Measurements from ENCODE around the gene IL1R2.
"Not testable (repeated sequence)": the region's sequence is repeated elsewhere in the genome, so short reads cannot be mapped to it uniquely, and the experiment has no call there.

Gene IL1R2

GRCh38 chr2:102063941-102064678 lies 72.3 kb downstream of the IL1R2 start:
- Histone ChIP-seq H3K36me3 (replicated peaks; ENCODE audit: low read depth, low read length) (no peaks in the 10 kb centered on the region), H3K4me1 (ENCODE audit: low read length) (no peaks in the 10 kb centered on the region), H3K9ac (ENCODE audit: low read length) (no peak overlapping the region), H3K4me3 (ENCODE audit: low read length) (no peak overlapping the region), H3K9me3 (ENCODE audit: insufficient read depth, low read length) (no peaks in the 10 kb centered on the region), H3K27me3 (ENCODE audit: low read depth, low read length) (peaks cover 15% of the 10 kb centered on the region), H3K79me2 (ENCODE audit: low read length) (no peaks in the 10 kb centered on the region), H3K4me2 (ENCODE audit: low read length) (no peak overlapping the region), H4K20me1 (ENCODE audit: insufficient read depth, low read length) (no peaks in the 10 kb centered on the region), H2AFZ (ENCODE audit: low read depth, low read length) (no peak overlapping the region), H3K27ac (ENCODE audit: low read length) (no peak overlapping the region)
- TF ChIP-seq EZH2phosphoT487 (IDR thresholded peaks at IDR 0.05; ENCODE audit: low read depth) (no peak), CTCF (IDR thresholded peaks at IDR 0.05; ENCODE audit: low read depth, low read length) (no peak)

GRCh38 chr2:102064679-102065674 lies 73.2 kb downstream of the IL1R2 start:
- no peak overlapping the region for H3K27ac ChIP-seq (ENCODE audit: low read length)
- H3K4me2 ChIP-seq (ENCODE audit: low read length) = no peak overlapping the region
- H3K79me2 ChIP-seq (ENCODE audit: low read length) = no peaks in the 10 kb centered on the region
- no peak for TF ChIP-seq CTCF (IDR thresholded peaks at IDR 0.05; ENCODE audit: low read depth, low read length)
- no peak for TF ChIP-seq EZH2phosphoT487 (IDR thresholded peaks at IDR 0.05; ENCODE audit: low read depth)
- H3K4me1 ChIP-seq (ENCODE audit: low read length) = no peaks in the 10 kb centered on the region
- no peaks in the 10 kb centered on the region for H3K9me3 ChIP-seq (ENCODE audit: insufficient read depth, low read length)
- peaks cover 6% of the 10 kb centered on the region; the same call in 1 of the 2 replicates for H3K27me3 ChIP-seq (ENCODE audit: low read depth, low read length)
- H4K20me1 ChIP-seq (ENCODE audit: insufficient read depth, low read length) = no peaks in the 10 kb centered on the region
- no peaks in the 10 kb centered on the region for H3K36me3 ChIP-seq (replicated peaks; ENCODE audit: low read depth, low read length)
- H3K9ac ChIP-seq (ENCODE audit: low read length) = no peak overlapping the region
- no peak overlapping the region for H2AFZ ChIP-seq (ENCODE audit: low read depth, low read length)
- H3K4me3 ChIP-seq (ENCODE audit: low read length) = no peak overlapping the region

GRCh38 chr2:102065675-102066252 lies 74.0 kb downstream of the IL1R2 start:
- H3K27me3 ChIP-seq (ENCODE audit: low read depth, low read length) = peaks cover 4% of the 10 kb centered on the region; the same call in 1 of the 2 replicates
- no peak overlapping the region for H3K27ac ChIP-seq (ENCODE audit: low read length)
- H3K4me3 ChIP-seq (ENCODE audit: low read length) = no peak overlapping the region
- H3K4me2 ChIP-seq (ENCODE audit: low read length) = no peak overlapping the region
- H3K9ac ChIP-seq (ENCODE audit: low read length) = no peak overlapping the region
- no peaks in the 10 kb centered on the region for H3K79me2 ChIP-seq (ENCODE audit: low read length)
- no peaks in the 10 kb centered on the region for H3K36me3 ChIP-seq (replicated peaks; ENCODE audit: low read depth, low read length)
- H2AFZ ChIP-seq (ENCODE audit: low read depth, low read length) = no peak overlapping the region
- H4K20me1 ChIP-seq (ENCODE audit: insufficient read depth, low read length) = no peaks in the 10 kb centered on the region
- no peaks in the 10 kb centered on the region for H3K4me1 ChIP-seq (ENCODE audit: low read length)
- no peaks in the 10 kb centered on the region for H3K9me3 ChIP-seq (ENCODE audit: insufficient read depth, low read length)
- TF ChIP-seq EZH2phosphoT487 (IDR thresholded peaks at IDR 0.05; ENCODE audit: low read depth) (no peak), CTCF (IDR thresholded peaks at IDR 0.05; ENCODE audit: low read depth, low read length) (no peak)

- TF ChIP-seq CTCF (IDR thresholded peaks at IDR 0.05; ENCODE audit: low read depth, low read length) (no peak), EZH2phosphoT487 (IDR thresholded peaks at IDR 0.05; ENCODE audit: low read depth) (no peak)
- no peak overlapping the region for H3K4me3 ChIP-seq (ENCODE audit: low read length)
- no peak overlapping the region for H3K4me2 ChIP-seq (ENCODE audit: low read length)
- peaks cover 4% of the 10 kb centered on the region; the same call in 1 of the 2 replicates for H3K27me3 ChIP-seq (ENCODE audit: low read depth, low read length)
- no peaks in the 10 kb centered on the region for H4K20me1 ChIP-seq (ENCODE audit: insufficient read depth, low read length)
- no peak overlapping the region for H3K9ac ChIP-seq (ENCODE audit: low read length)
- no peaks in the 10 kb centered on the region for H3K4me1 ChIP-seq (ENCODE audit: low read length)
- H3K9me3 ChIP-seq (ENCODE audit: insufficient read depth, low read length) = no peaks in the 10 kb centered on the region
- H2AFZ ChIP-seq (ENCODE audit: low read depth, low read length) = no peak overlapping the region
- H3K27ac ChIP-seq (ENCODE audit: low read length) = no peak overlapping the region
- H3K79me2 ChIP-seq (ENCODE audit: low read length) = no peaks in the 10 kb centered on the region
- H3K36me3 ChIP-seq (replicated peaks; ENCODE audit: low read depth, low read length) = no peaks in the 10 kb centered on the region
Measured at GRCh38 chr2:102066554-102066953, 74.8 kb downstream of the IL1R2 start.

GRCh38 chr2:102068126-102068525 lies 76.4 kb downstream of the IL1R2 start:
- H3K27ac ChIP-seq (ENCODE audit: low read length); H3K79me2 ChIP-seq (ENCODE audit: low read length); H3K9ac ChIP-seq (ENCODE audit: low read length); H4K20me1 ChIP-seq (ENCODE audit: insufficient read depth, low read length); H3K9me3 ChIP-seq (ENCODE audit: insufficient read depth, low read length); H3K4me3 ChIP-seq (ENCODE audit: low read length); H3K27me3 ChIP-seq (ENCODE audit: low read depth, low read length); H3K36me3 ChIP-seq (replicated peaks; ENCODE audit: low read depth, low read length); H3K4me2 ChIP-seq (ENCODE audit: low read length); H3K4me1 ChIP-seq (ENCODE audit: low read length); H2AFZ ChIP-seq (ENCODE audit: low read depth, low read length): not testable (repeated sequence)
